CD4-positive, alpha-beta T cell treated with Interleukin-15 for 1 hour (primary cell): ENCODE results near the gene RANBP6.

Source experiments
- DNase-seq: peaks from one replicate; pipeline ENCODE4 v3.0.0-alpha.2; 2020

The RANBP6 gene

GRCh38 chr9:6006749-6007057 is 8.7 kb downstream of the RANBP6 start:
- DNase-seq = no peak

DNA sequence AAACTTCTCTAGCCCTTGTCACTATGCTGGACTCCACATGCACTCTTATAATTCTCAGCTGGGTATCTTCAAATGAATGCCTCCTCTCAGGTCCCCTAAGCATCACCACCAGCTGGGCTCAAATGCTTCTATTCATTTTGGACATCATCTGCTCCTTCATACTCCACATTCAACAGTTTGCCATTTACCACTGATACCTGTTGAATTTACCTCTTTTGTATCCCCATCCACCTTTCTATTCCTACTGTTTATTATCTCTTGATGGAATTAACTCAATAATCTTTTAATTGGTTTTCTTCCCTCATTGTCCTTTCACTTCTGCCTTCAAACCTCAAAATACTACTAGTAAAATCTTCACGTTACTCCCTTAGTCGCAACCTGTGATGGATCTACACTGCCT is 14.5 kb downstream of the RANBP6 start:
- no peak for DNase-seq

DNA sequence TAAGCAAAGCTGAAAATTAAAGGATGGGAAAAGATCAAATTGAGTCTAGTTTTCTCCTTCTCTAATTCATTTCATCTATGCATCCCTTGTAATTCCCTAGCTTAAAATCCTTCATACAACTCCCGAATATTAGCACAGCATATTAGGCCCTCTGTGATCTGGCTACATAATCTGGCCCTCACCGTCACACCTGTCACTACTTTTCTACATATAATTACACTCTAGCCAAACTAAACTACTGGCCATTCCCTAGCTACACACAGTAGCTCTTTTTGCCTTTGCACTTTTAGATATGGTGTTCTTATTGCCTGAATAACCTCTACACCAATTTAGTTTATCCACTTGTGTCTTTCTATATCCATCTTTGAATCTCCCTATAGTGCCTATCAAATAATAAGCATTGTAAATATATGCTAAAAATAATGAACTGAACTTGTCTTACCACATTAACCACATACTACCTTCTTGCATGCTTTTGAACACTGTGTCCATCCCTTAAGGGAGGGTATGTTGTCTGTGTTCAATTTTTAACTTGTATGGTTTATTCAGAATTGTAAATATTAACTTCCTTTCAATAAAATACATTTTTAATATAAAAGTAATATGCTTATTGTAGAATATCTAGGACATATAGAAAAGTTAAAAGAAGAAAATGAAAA is 15.9 kb downstream of the RANBP6 start:
- no peak for DNase-seq

DNA sequence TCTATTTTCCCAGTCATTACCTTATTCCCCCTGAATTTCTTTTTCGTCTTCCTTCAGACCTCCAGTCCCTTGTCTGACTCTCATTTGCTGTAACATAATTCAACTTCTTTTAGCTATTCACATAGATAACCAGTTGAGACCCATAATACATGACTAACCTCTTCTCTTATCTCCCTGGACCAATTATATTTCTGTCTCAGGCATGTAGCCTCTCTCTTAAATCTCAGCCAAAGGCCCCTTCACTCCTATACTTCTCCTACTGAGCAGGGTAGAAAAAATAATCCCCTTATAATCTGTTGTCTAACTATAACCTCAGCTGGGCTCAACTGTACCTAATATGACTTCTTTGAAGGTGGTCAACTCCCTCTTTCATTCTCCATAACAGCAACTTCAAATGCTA is 20.9 kb downstream of the RANBP6 start:
- no peak for DNase-seq

DNA sequence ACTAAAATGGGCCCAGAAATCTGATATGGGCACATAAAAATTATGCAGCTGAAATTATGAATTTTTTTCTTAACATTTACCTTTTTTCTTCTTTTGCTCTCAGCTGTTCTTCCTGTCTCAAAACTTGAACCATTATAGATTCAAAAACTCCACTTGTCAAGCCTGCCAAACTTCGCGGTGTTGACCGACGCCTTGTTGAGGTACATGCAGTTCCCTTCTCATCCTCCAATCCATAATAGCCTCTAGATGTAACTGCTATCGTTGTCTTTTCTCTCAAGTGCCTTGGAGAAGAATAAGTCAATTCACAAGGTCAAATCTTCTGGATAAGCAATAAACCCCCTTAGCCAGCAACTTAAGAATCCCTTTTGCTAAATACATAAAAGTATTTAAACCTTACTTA is 27.2 kb downstream of the RANBP6 start:
- no peak for DNase-seq

- DNase-seq = no peak
Measured at GRCh38 chr9:5983042-5983441, 32.4 kb downstream of the RANBP6 start.

- no peak for DNase-seq
Measured at GRCh38 chr9:5982317-5982716, 33.1 kb downstream of the RANBP6 start.

DNA sequence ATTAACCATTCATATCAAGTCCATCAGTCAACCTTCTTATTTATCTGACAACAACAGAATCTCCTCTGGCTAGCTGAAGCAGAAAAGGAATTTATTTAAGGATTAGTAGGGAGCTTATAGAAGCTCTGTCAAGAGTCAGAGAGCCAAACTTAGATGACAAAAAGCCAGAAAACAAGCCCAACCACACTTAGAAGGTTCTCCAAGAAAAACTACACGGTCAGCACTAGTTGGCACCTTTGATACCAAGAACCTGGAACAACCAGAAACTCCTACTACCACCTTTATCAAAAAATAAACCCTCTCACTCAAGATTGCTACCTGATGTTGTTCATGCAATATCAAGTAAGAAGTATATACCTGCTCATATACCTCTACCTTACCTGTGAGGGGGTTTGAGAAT is 36.9 kb downstream of the RANBP6 start:
- DNase-seq = no peak

DNA sequence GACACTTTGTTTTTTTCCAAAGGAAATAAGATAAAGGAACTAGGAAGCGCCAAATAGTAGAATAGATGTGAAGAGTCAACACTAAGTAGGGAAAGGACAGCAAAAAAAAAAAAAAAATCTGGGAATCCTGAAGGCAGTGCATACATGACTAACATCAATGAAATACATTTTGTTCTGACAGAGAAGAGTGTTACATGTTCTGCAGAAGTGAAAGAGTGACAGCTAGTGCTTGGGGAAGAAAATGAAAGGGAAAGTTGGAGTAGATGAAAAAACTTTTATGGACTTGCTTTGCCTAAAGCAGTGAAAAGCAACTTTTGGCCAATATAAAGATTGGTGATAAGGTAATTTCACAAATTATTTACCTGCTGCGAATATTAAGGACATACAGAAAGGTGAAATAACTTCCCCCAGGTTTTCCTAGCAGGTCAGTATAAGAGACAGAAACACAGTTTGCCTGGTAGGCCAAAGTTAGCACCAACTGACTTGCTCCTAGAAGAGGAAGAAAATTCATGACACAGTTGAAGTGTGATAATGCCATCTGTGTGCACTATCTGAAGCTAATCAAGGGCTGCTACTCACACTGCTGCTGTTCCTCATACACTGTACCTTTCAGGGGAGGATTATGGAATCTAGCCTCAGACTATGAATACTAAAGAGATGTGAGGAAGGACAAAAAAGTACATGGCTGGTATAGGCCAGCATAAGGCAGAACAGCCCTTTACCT is 38.6 kb downstream of the RANBP6 start:
- DNase-seq = no peak

- DNase-seq = no peak
Measured at GRCh38 chr9:5971740-5972139, 43.7 kb downstream of the RANBP6 start.
